ENCODE data around the gene DKKL1.

Gene DKKL1

DNA sequence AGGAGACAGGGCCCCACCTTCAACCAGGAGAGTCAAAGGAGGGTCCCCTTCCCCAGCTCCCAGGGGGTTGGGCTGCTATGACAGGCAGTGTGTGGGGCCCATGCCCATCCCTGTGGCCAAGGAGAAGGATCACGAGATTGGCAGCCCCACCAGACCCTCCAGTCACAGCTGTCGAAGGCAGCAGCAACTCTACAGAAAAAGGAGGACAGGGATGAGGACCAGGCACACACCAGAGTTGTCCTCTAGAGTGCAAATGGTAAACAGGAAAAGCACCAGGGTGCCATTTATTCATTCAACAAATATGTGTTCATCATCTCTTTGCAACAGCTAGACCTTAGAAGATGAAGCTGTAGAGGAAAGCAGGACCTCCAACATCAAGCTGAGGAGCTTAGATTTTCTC, 55.5 kb downstream of the DKKL1 start:
- POLR2A ChIA-PET (ENCODE audit: low non-redundant PET): no interaction called here
- H3K27ac ChIP-seq: no peak overlapping the region
- no peak for DNase-seq (ENCODE audit: low spot score)
- CTCF ChIA-PET: interaction anchor here (0.7 kb wide), 1 partner anchor 183 kb away, joined by 4 read pairs; no protein-coding TSS in a partner anchor
- TF ChIP-seq, protein P1, sequence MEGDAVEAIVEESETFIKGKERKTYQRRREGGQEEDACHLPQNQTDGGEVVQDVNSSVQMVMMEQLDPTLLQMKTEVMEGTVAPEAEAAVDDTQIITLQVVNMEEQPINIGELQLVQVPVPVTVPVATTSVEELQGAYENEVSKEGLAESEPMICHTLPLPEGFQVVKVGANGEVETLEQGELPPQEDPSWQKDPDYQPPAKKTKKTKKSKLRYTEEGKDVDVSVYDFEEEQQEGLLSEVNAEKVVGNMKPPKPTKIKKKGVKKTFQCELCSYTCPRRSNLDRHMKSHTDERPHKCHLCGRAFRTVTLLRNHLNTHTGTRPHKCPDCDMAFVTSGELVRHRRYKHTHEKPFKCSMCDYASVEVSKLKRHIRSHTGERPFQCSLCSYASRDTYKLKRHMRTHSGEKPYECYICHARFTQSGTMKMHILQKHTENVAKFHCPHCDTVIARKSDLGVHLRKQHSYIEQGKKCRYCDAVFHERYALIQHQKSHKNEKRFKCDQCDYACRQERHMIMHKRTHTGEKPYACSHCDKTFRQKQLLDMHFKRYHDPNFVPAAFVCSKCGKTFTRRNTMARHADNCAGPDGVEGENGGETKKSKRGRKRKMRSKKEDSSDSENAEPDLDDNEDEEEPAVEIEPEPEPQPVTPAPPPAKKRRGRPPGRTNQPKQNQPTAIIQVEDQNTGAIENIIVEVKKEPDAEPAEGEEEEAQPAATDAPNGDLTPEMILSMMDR (conservative IDR thresholded peaks at IDR 0.05; ENCODE audit: low read depth): no peak

DNA sequence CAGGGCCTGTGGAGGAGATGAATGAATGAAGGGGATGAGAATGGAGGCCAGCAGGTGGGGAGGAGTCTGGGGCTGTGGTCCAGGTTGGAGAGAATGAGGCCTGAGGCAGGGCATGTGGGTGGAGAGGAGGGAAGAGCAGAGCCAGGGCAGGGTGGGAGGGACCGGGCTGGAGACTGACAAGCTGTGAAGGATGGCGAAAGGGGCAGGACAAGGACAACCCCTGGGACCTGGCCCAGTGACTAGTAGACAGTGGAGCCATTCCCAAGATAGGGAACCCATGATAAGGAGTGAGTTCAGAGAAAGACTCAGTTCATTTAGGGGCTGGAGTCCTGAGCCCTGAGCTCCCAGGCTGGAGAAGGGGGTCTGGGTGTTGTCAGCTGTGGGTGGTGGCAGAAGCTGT, 56.5 kb downstream of the DKKL1 start:
- DNase-seq (ENCODE audit: low spot score): no peak
- TF ChIP-seq, protein P1 (conservative IDR thresholded peaks at IDR 0.05; ENCODE audit: low read depth): no peak
- POLR2A ChIA-PET (ENCODE audit: low non-redundant PET): no interaction called here
- H3K27ac ChIP-seq: no peak overlapping the region
- CTCF ChIA-PET: interaction anchor here (1.0 to 1.2 kb wide), 2 partner anchors 9 to 28 kb away, joined by 3 to 4 read pairs; no protein-coding TSS in a partner anchor

DNA sequence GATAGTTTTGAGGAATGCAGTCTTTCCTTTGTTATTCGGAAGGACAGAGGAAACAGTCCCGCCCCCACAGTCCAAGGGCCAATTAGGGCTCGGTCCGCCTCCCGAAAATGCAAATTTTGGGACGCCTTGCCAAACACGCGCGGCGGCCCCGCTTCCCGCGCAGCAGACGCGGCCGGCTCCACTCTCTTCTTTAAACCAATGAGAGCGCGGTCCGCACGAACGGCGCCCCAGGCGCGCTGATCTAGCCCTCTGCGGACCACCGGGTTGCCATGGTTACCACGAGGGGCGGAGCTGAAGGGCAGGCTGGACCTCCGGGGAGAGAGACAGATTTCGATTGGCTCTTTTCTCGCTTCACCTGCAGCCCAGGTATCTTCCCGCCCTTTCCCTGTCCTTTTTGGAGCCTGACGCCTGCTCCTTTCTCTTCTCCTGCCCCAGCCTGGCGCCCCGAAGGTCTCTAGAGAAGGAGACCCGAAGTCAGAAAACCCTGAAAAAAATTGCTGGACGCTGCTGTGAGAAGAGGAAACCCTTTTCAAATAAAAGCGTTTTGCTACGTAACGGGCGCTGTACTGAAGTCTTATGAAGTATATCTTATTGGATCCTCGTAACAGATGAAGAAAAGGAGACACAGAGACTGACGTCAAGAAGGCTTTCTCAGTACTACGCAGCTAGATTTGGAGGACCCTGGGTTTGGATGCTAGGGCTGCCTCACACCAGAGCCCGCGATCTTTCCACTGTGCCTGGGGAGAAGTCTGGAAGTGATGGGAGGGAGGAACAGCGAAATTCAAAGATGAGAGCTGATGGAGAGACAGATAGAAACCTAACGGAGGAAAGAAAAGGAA, 57.6 kb downstream of the DKKL1 start:
- peak; percentile 86 for DNase-seq (ENCODE audit: low spot score)
- ChIA-PET POLR2A (ENCODE audit: low non-redundant PET) (no interaction called here), CTCF (interaction anchor here (1.1 kb wide), 1 partner anchor 22 kb away, joined by 3 read pairs; no protein-coding TSS in a partner anchor)
- no peak overlapping the region for H3K27ac ChIP-seq
- TF ChIP-seq, protein P1 (conservative IDR thresholded peaks at IDR 0.05; ENCODE audit: low read depth): no peak

DNA sequence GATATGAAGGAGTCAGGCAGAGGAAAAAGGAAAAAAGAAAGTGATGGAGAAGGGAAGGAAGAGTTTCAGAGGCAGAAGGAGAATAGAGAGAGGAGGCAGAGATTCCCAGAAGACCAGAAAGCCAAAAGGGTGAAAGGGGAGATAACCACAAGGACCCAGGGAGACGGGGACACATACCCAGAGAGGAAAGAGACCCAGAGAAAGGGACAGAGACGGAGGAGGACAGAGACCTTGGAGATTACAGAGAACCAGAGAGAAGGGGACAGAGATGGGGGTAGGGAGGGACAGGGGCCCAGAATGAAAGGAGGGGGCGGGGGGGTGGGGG, 58.2 kb downstream of the DKKL1 start:
- ChIA-PET CTCF (no interaction called here), POLR2A (ENCODE audit: low non-redundant PET) (no interaction called here)
- DNase-seq (ENCODE audit: low spot score): no peak
- TF ChIP-seq, protein P1 (conservative IDR thresholded peaks at IDR 0.05; ENCODE audit: low read depth): no peak
- no peak overlapping the region for H3K27ac ChIP-seq

DNA sequence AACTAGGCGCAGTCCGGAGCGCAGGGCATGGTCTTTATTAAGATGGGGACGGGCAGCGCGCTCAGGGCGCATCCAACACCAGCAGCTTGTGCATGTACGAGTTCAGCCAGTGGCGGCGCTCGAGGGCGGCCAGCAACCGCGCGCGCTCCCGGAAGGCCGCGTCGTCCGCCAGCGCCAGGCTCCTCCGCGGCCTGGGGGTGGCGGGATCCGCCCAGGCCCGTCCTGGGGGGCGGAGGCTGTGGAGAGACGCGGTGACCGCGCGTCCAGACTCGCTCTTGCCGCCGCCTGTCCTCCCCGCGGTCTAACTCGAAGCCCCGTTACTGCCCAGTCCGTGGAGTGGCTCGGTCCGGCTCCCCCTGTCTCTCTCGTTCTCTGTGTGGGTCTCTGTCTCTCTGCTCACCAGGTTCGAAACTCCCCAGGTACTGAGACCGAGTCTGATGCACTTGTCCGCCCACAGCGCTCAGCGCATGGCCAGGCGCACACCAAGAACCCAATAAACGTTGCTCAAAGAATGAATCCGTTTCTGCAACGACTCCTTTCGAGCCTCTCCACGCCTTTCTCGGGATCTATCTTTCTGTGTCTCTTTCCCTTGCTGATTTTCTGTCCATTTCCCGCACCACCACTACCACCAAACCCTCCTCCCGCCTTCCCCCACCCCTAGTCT, 58.9 kb downstream of the DKKL1 start:
- TF ChIP-seq, protein P1 (conservative IDR thresholded peaks at IDR 0.05; ENCODE audit: low read depth): peak; percentile 25
- no peak overlapping the region for H3K27ac ChIP-seq
- DNase-seq (ENCODE audit: low spot score): no peak
- ChIA-PET CTCF (no interaction called here), POLR2A (ENCODE audit: low non-redundant PET) (no interaction called here)

DNA sequence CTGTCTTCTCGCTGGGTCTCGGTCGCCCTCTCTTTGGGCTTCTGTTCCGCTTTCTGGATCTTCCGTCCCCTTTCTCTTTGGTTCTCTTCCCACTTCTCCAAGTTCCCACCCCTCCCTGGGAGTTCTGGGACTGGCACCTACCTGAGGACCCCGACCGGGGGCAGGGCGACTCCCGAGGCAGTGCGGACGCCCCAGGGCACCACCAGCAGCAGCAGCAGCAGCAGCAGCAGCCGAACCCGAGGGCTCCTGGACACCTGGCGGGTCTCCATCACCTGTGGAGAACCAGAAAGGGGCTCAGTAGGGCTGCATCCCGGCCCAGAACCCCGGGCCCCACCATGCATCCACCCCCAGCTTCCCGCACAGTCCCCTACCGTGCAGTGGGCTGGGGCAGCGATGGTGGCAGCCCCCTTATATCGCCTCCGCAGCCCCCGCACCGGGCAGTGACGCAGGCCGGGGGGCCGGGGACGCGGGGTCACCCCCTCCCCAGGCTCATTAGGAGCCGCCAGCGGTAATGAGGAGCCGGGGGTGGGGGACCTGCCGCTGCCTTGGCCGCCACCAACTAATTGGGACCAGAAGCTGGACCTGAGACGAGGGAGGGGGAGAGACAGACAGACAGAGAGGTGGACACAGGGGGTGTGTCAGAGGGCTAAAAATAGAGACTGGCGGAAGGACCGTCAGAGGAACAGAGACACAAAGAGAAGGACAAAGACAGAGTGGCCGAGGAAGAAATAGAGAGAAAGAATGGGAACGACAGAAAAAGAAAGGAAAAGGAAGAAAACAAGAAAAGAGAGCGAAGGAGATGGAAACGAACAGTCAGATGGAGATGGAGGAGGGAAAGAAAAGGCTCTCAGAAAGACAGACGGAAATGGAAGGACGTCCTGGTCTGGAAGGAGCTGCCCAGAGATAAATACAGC, 59.7 kb downstream of the DKKL1 start, which contains the start of gene PTH2:
TSS of gene PTH2 (minus strand) at position 371 of the 914 bp plus-strand sequence. CDS start at position 269, 102 bp downstream.
- no peak within 1 kb of the TSS for H3K27ac ChIP-seq
- POLR2A ChIA-PET (ENCODE audit: low non-redundant PET): no interaction called here
- TF ChIP-seq, protein P1 (conservative IDR thresholded peaks at IDR 0.05; ENCODE audit: low read depth): no peak
- DNase-seq (ENCODE audit: low spot score): no peak
- CTCF ChIA-PET: no interaction called here
